ENCODE data around the gene FAM237B. TPM values are rescaled to one million over a fixed set of nuclear protein-coding genes. Genes with fewer than 3 reads are reported as not detected.

FAM237B gene
- total and polyA plus RNA-seq, 2 experiments from 2014 or later = 0.06 TPM; not detected in 1

DNA sequence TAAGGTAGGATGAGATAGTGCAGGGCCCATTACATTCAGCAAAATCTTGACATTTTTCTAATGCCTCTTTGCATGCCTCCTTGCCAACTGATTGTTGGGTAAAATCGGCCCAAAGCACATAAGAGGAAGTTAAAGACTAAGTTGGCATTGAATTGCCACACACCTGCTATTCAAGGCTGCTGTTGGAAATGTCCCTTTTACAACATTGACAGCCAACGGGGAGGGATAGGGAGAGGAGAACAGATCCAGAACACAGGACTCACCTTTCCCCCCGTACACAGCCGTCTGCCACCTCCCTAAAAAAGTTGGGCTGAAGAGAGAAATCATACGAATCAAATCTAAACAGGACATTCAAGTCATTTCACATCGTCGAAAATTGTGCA is 695 bp downstream of the FAM237B start:
- Histone ChIP-seq H4K20me1 (ENCODE audit: insufficient read depth) (no peaks in the 10 kb centered on the region), H3K79me2 (ENCODE audit: insufficient read depth) (no peaks in the 10 kb centered on the region), H3K9ac (no peak overlapping the region), H3F3A (ENCODE audit: insufficient read depth) (no peaks in the 10 kb centered on the region), H3K4me3 (peak overlapping the region; percentile 70), H3K36me3 (ENCODE audit: low read depth) (no peaks in the 10 kb centered on the region), H3K4me2 (ENCODE audit: unreplicated experiment) (peak overlapping the region; percentile 86), H2AFZ (peak overlapping the region; percentile 85; the same call in 1 of the 2 replicates), H3K27ac (no peak overlapping the region), H3K9me2 (ENCODE audit: insufficient read depth) (no peaks in the 10 kb centered on the region), H3K9me3 (ENCODE audit: low read depth) (no peaks in the 10 kb centered on the region), H3K4me1 (ENCODE audit: insufficient read depth) (no peaks in the 10 kb centered on the region), H3K27me3 (replicated peaks; ENCODE audit: insufficient read depth) (peaks cover 12% of the 10 kb centered on the region; the same call in 1 of the 2 replicates)
- in situ Hi-C loops (cut with MboI) = no loop called here
- DNase-seq = no peak
- 28 to 36% methylated on average over 7 of the region's 7 CpGs for WGBS, 2 experiments (ENCODE audit: low coverage in 1 of 2, low lambda C conversion rate in 2 of 2, missing lambda C conversion rate in 2 of 2)
- no peak for TF ChIP-seq EZH2phosphoT487 (IDR thresholded peaks at IDR 0.05; ENCODE audit: insufficient read depth, low read depth)
- no peak for TF ChIP-seq EZH2 (IDR thresholded peaks at IDR 0.05; ENCODE audit: insufficient read depth, poor library complexity, severe bottlenecking)

DNA sequence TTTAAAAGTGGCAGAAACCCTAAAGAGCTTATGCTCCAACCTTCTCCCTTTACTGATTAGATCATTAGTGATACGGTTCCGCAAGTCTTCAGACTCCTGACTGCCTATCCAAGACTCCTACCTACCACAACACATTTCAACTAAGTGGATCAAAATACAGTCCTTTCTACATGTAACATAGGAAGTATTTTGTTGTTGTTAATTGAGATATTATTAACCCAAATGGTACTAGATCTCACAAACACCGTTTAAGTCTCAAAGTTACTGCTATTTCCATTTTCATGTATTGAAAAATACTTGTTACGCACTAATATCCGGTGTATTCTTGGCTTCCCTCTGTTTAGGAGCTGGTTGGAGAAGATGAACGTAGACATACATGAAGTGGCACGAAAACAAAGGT is 1.1 kb downstream of the FAM237B start:
- Histone ChIP-seq H3K9me2 (ENCODE audit: insufficient read depth) (no peaks in the 10 kb centered on the region), H3K4me3 (no peak overlapping the region), H3K27ac (no peak overlapping the region), H3K9ac (no peak overlapping the region), H3K9me3 (ENCODE audit: low read depth) (no peaks in the 10 kb centered on the region), H4K20me1 (ENCODE audit: insufficient read depth) (no peaks in the 10 kb centered on the region), H2AFZ (no peak overlapping the region), H3K27me3 (replicated peaks; ENCODE audit: insufficient read depth) (peaks cover 12% of the 10 kb centered on the region; the same call in 1 of the 2 replicates), H3K4me2 (ENCODE audit: unreplicated experiment) (no peak overlapping the region), H3K36me3 (ENCODE audit: low read depth) (no peaks in the 10 kb centered on the region), H3F3A (ENCODE audit: insufficient read depth) (no peaks in the 10 kb centered on the region), H3K4me1 (ENCODE audit: insufficient read depth) (no peaks in the 10 kb centered on the region), H3K79me2 (ENCODE audit: insufficient read depth) (no peaks in the 10 kb centered on the region)
- 84 to 85% methylated on average over 7 of the region's 7 CpGs for WGBS, 2 experiments (ENCODE audit: low coverage in 1 of 2, low lambda C conversion rate in 2 of 2, missing lambda C conversion rate in 2 of 2)
- DNase-seq = no peak
- in situ Hi-C loops (cut with MboI) = no loop called here
- no peak for TF ChIP-seq EZH2phosphoT487 (IDR thresholded peaks at IDR 0.05; ENCODE audit: insufficient read depth, low read depth)

DNA sequence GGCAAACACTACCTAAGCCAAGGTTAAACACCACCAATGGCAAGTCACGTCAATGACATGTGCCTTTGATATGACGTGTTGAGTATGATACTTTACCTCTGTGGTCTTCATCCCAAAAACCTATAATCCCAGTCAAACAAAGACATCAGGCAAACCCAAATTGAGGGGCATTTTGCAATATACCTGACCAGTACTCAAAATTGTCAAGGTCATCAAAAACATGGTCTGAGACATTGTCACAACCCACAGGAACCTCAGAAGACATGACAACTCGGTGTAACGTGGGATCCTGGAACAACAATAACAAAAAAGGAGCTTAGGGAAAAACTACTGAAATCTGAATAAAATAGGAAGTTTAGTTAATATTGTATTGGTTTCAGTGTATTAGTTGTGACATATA is 7.2 kb downstream of the FAM237B start:
- Histone ChIP-seq H3F3A (ENCODE audit: insufficient read depth) (no peaks in the 10 kb centered on the region), H3K4me2 (ENCODE audit: unreplicated experiment) (no peak overlapping the region), H3K4me3 (no peak overlapping the region), H3K27me3 (replicated peaks; ENCODE audit: insufficient read depth) (no peaks in the 10 kb centered on the region), H3K9ac (no peak overlapping the region), H3K27ac (no peak overlapping the region), H3K79me2 (ENCODE audit: insufficient read depth) (no peaks in the 10 kb centered on the region), H2AFZ (no peak overlapping the region), H3K9me2 (ENCODE audit: insufficient read depth) (no peaks in the 10 kb centered on the region), H3K9me3 (ENCODE audit: low read depth) (no peaks in the 10 kb centered on the region), H3K36me3 (ENCODE audit: low read depth) (no peaks in the 10 kb centered on the region), H4K20me1 (ENCODE audit: insufficient read depth) (no peaks in the 10 kb centered on the region), H3K4me1 (ENCODE audit: insufficient read depth) (no peaks in the 10 kb centered on the region)
- DNase-seq = no peak
- in situ Hi-C loops (cut with MboI) = no loop called here
- WGBS, 2 experiments (ENCODE audit: low coverage in 1 of 2, low lambda C conversion rate in 2 of 2, missing lambda C conversion rate in 2 of 2) = 67 to 72% methylated on average over 4 of the region's 4 CpGs
- TF ChIP-seq EZH2phosphoT487 (IDR thresholded peaks at IDR 0.05; ENCODE audit: insufficient read depth, low read depth) = no peak
- no peak for TF ChIP-seq EZH2 (IDR thresholded peaks at IDR 0.05; ENCODE audit: insufficient read depth, poor library complexity, severe bottlenecking)

DNA sequence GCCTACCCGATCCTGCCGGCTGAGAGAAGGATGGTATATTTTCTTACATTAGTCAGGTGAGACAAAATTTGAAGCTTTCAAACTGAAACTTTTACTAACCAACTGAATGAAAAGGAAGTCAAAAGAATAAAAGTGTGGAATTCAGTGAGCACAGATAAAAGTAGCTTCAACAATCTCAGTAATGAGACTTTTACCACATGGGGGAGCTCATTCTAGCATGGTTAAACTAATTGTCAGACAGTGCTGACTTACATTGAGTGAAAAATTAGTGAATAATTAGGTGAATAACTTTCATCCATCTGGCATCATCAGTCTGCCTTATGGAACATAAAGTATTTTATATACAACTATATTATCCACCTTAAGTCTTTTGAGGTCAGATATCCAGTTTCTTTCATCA is 8.4 kb downstream of the FAM237B start:
- H3K27ac ChIP-seq = no peak overlapping the region
- H3K36me3 ChIP-seq (ENCODE audit: low read depth) = no peaks in the 10 kb centered on the region
- H3K9me2 ChIP-seq (ENCODE audit: insufficient read depth) = no peaks in the 10 kb centered on the region
- H3K4me2 ChIP-seq (ENCODE audit: unreplicated experiment) = no peak overlapping the region
- WGBS, 2 experiments (ENCODE audit: low coverage in 1 of 2, low lambda C conversion rate in 2 of 2, missing lambda C conversion rate in 2 of 2) = 94 to 97% methylated on average over 2 of the region's 2 CpGs
- DNase-seq = peak; percentile 17
- no peak overlapping the region for H3K9ac ChIP-seq
- no peaks in the 10 kb centered on the region for H3K4me1 ChIP-seq (ENCODE audit: insufficient read depth)
- H2AFZ ChIP-seq = no peak overlapping the region
- no peak overlapping the region for H3K4me3 ChIP-seq
- TF ChIP-seq EZH2phosphoT487 (IDR thresholded peaks at IDR 0.05; ENCODE audit: insufficient read depth, low read depth) (no peak), EZH2 (IDR thresholded peaks at IDR 0.05; ENCODE audit: insufficient read depth, poor library complexity, severe bottlenecking) (no peak)
- H4K20me1 ChIP-seq (ENCODE audit: insufficient read depth) = no peaks in the 10 kb centered on the region
- no peaks in the 10 kb centered on the region for H3K27me3 ChIP-seq (replicated peaks; ENCODE audit: insufficient read depth)
- H3F3A ChIP-seq (ENCODE audit: insufficient read depth) = no peaks in the 10 kb centered on the region
- no peaks in the 10 kb centered on the region for H3K9me3 ChIP-seq (ENCODE audit: low read depth)
- in situ Hi-C loops (cut with MboI) = no loop called here
- no peaks in the 10 kb centered on the region for H3K79me2 ChIP-seq (ENCODE audit: insufficient read depth)

DNA sequence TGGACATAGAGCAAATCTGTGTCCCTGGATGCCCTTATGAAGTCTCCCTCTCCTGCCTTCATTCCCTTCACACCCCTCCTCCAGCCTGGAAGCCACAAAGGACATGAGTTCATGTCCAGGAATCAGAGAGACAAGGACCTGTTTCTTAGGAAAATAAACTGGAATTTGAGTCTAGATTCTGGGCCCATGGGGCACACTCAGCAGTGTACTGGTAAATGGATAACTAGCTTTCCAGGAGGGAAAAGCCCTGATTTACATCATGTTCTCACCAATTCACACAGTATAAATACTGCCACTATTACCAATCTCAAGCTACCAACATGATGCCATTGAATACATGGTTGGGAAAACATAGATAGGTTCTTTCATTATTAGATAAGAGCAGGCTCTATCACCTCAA is 9.9 kb downstream of the FAM237B start:
- Histone ChIP-seq H2AFZ (no peak overlapping the region), H3K9me3 (ENCODE audit: low read depth) (no peaks in the 10 kb centered on the region), H3K4me3 (no peak overlapping the region), H3K4me1 (ENCODE audit: insufficient read depth) (no peaks in the 10 kb centered on the region), H3K27me3 (replicated peaks; ENCODE audit: insufficient read depth) (no peaks in the 10 kb centered on the region), H3K36me3 (ENCODE audit: low read depth) (no peaks in the 10 kb centered on the region), H3K9ac (no peak overlapping the region), H3K79me2 (ENCODE audit: insufficient read depth) (no peaks in the 10 kb centered on the region), H3K27ac (no peak overlapping the region), H4K20me1 (ENCODE audit: insufficient read depth) (no peaks in the 10 kb centered on the region), H3F3A (ENCODE audit: insufficient read depth) (no peaks in the 10 kb centered on the region), H3K9me2 (ENCODE audit: insufficient read depth) (no peaks in the 10 kb centered on the region), H3K4me2 (ENCODE audit: unreplicated experiment) (no peak overlapping the region)
- no peak for DNase-seq
- TF ChIP-seq EZH2phosphoT487 (IDR thresholded peaks at IDR 0.05; ENCODE audit: insufficient read depth, low read depth) (no peak), EZH2 (IDR thresholded peaks at IDR 0.05; ENCODE audit: insufficient read depth, poor library complexity, severe bottlenecking) (no peak)
- in situ Hi-C loops (cut with MboI) = no loop called here
